HepG2 (cell line): Measurements from ENCODE around the gene NUBP1. TPM values are rescaled to one million over a fixed set of nuclear protein-coding genes. Genes with fewer than 3 reads are reported as not detected.

ENCODE experiments used
- ARNT ChIP-seq: fragments of 450-650 bp; IDR thresholded peaks from 2 replicates; pipeline ENCODE4 v1.6.1; 2017
- ATM ChIP-seq: fragments of 450-650 bp; IDR thresholded peaks from 2 replicates; pipeline ENCODE4 v1.7.1; 2017; ENCODE audit warnings: mild to moderate bottlenecking, borderline replicate concordance
- CHD4 ChIP-seq: fragments of 200-600 bp; sonication (generic); IDR thresholded peaks from 2 replicates; pipeline ENCODE4 v1.7.0; 2017; ENCODE audit warnings: mild to moderate bottlenecking, low read length, borderline replicate concordance
- ELF1 ChIP-seq: sonication (generic); formaldehyde crosslinking; IDR thresholded peaks from 2 replicates; pipeline ENCODE4 v1.4.0; 2020; ENCODE audit warnings: missing genetic modification reagents
- ELF4 ChIP-seq: sonication (generic); formaldehyde crosslinking; IDR thresholded peaks from 2 replicates; pipeline ENCODE4 v1.5.0; 2020; ENCODE audit warnings: missing genetic modification reagents, mild to moderate bottlenecking, moderate library complexity, borderline replicate concordance
- FUBP1 ChIP-seq: sonication (generic); formaldehyde crosslinking; IDR thresholded peaks from 2 replicates; pipeline ENCODE4 v1.5.1; 2020; ENCODE audit warnings: missing genetic modification reagents, mild to moderate bottlenecking, borderline replicate concordance
- JARID2 ChIP-seq: sonication (generic); formaldehyde crosslinking; IDR thresholded peaks from 2 replicates; pipeline ENCODE4 v1.8.1; 2023; ENCODE audit warnings: missing genetic modification reagents, inconsistent platforms; ENCODE audit not compliant: insufficient replicate concordance
- MED8 ChIP-seq: sonication (generic); formaldehyde crosslinking; IDR thresholded peaks from 2 replicates; pipeline ENCODE4 v1.8.1; 2023; ENCODE audit warnings: mild to moderate bottlenecking, missing genetic modification reagents; ENCODE audit not compliant: insufficient replicate concordance
- MYPOP ChIP-seq: sonication (generic); formaldehyde crosslinking; IDR thresholded peaks from 2 replicates; pipeline ENCODE4 v1.8.1; 2023; ENCODE audit warnings: mild to moderate bottlenecking, moderate library complexity, missing genetic modification reagents
- NCOA5 ChIP-seq: sonication (generic); formaldehyde crosslinking; IDR thresholded peaks from 2 replicates; pipeline ENCODE4 v1.4.0; 2020; ENCODE audit warnings: missing genetic modification reagents
- RAD51 ChIP-seq: fragments of 450-650 bp; IDR thresholded peaks from 2 replicates; pipeline ENCODE4 v1.6.1; 2016; ENCODE audit warnings: borderline replicate concordance
- RARG ChIP-seq: sonication (generic); formaldehyde crosslinking; IDR thresholded peaks from 2 replicates; pipeline ENCODE4 v1.4.0; 2020; ENCODE audit warnings: low read depth, mild to moderate bottlenecking, missing genetic modification reagents
- REXO4 ChIP-seq: sonication (generic); formaldehyde crosslinking; IDR thresholded peaks from 2 replicates; pipeline ENCODE4 v1.8.0; 2022; ENCODE audit warnings: missing genetic modification reagents, mild to moderate bottlenecking, borderline replicate concordance
- SOX5 ChIP-seq: IDR thresholded peaks from 2 replicates; pipeline ENCODE4 v1.6.1; 2016; ENCODE audit warnings: borderline replicate concordance
- SRSF1 ChIP-seq: fragments of 200-400 bp; formaldehyde crosslinking; optimal IDR thresholded peaks from 2 replicates; pipeline ENCODE3; 2017; ENCODE audit warnings: mild to moderate bottlenecking, low read depth, low read length, moderate library complexity
- ZMAT3 ChIP-seq: sonication (generic); formaldehyde crosslinking; conservative IDR thresholded peaks from 2 replicates; pipeline ENCODE4 v1.7.0; 2021; ENCODE audit warnings: missing genetic modification reagents
- ZNF224 ChIP-seq: sonication (generic); formaldehyde crosslinking; IDR thresholded peaks from 2 replicates; pipeline ENCODE4 v1.5.0; 2020; ENCODE audit warnings: mild to moderate bottlenecking, missing genetic modification reagents
- ZNF737 ChIP-seq: sonication (generic); formaldehyde crosslinking; IDR thresholded peaks from 2 replicates; pipeline ENCODE4 v1.5.0; 2020; ENCODE audit warnings: missing genetic modification reagents, mild to moderate bottlenecking, borderline replicate concordance
- ZNF746 ChIP-seq: sonication (generic); formaldehyde crosslinking; IDR thresholded peaks from 2 replicates; pipeline ENCODE4 v1.8.0; 2022; ENCODE audit warnings: mild to moderate bottlenecking, missing genetic modification reagents
- ZNF747 ChIP-seq: sonication (generic); formaldehyde crosslinking; IDR thresholded peaks from 2 replicates; pipeline ENCODE4 v1.8.1; 2023; ENCODE audit warnings: missing genetic modification reagents, mild to moderate bottlenecking, borderline replicate concordance
- ZNF761 ChIP-seq: sonication (generic); formaldehyde crosslinking; conservative IDR thresholded peaks from 2 replicates; pipeline ENCODE4 v1.4.0; 2020; ENCODE audit warnings: mild to moderate bottlenecking, missing genetic modification reagents
- ZNF839 ChIP-seq: sonication (generic); formaldehyde crosslinking; IDR thresholded peaks from 2 replicates; pipeline ENCODE4 v1.4.0; 2020; ENCODE audit warnings: missing genetic modification reagents, mild to moderate bottlenecking, borderline replicate concordance
- polyA plus RNA-seq, 8 experiments: library from polyadenylated mRNA; depleted of rRNA in 3 of 8; stranded (reverse) in 7 of 8; unstranded in 1 of 8; fragments of >200 nt; fragmentation: Illumina TruSeq in 4 of 8; extraction: Trizol in 4 of 8; gene quantifications; 2 replicates each; pipeline versions ENCODE4 v1.2.1 to v1.2.3, GENCODE V29; 2011 to 2016; ENCODE audit warnings: low read depth in 4 of 8, missing spikeins in 1 of 8, mixed read lengths in 1 of 8; ENCODE audit not compliant: insufficient read depth in 1 of 8
- total RNA-seq, 5 experiments: library from RNA; depleted of rRNA; stranded (reverse); fragments of >200 nt; fragmentation: Illumina TruSeq; extraction: Trizol; gene quantifications; 2 replicates each; pipeline ENCODE4 v1.2.3, GENCODE V29; 2016; ENCODE audit warnings: low read depth in 1 of 5
- TF ChIP-seq, protein P1 (sequence below): sonication (generic); formaldehyde crosslinking; IDR thresholded peaks from 2 replicates; pipeline ENCODE4 v1.4.0; 2020; ENCODE audit warnings: missing genetic modification reagents, borderline replicate concordance

Gene NUBP1
- total and polyA plus RNA-seq, 2 of the 13 experiments (the other 11 are each of a cell fraction or from before 2014, with no cell fraction given) = 53.5 to 70.4 TPM

GRCh38 chr16:10738231-10739077 is 5.2 kb upstream of the NUBP1 start (continued):
- TF ChIP-seq ATM = no peak
- peak; percentile 51; the same call in 1 of the 2 replicates for TF ChIP-seq ZNF746 (CRISPR knock-in tag)
- no peak for TF ChIP-seq MED8 (CRISPR knock-in tag)
- peak; percentile 61; the same call in 1 of the 2 replicates for TF ChIP-seq SOX5 (CRISPR knock-in tag)
- no peak for TF ChIP-seq RARG (CRISPR knock-in tag)
- TF ChIP-seq ZNF839 = no peak
- no peak for TF ChIP-seq RAD51
- TF ChIP-seq REXO4 (CRISPR knock-in tag) = no peak
- no peak for TF ChIP-seq ELF4
- no peak for TF ChIP-seq ZNF737
- no peak for TF ChIP-seq ELF1 (CRISPR knock-in tag)
- TF ChIP-seq NCOA5 = no peak
- TF ChIP-seq SRSF1 = no peak
- peak; percentile 91; the same call in 1 of the 2 replicates for TF ChIP-seq CHD4
- 0 out of 2 replicates have a peak, but pooled peaks have one; percentile 47 for TF ChIP-seq ZNF224 (CRISPR knock-in tag)
- TF ChIP-seq ZNF761 = no peak
- TF ChIP-seq ZMAT3 (CRISPR knock-in tag) = no peak; the same call in 1 of the 2 replicates
- TF ChIP-seq MYPOP = no peak
- TF ChIP-seq FUBP1 (CRISPR knock-in tag) = peak; percentile 77; the same call in 1 of the 2 replicates
- TF ChIP-seq ARNT = no peak
- TF ChIP-seq ZNF747 (CRISPR knock-in tag) = no peak; the same call in 1 of the 2 replicates
- TF ChIP-seq, protein P1, sequence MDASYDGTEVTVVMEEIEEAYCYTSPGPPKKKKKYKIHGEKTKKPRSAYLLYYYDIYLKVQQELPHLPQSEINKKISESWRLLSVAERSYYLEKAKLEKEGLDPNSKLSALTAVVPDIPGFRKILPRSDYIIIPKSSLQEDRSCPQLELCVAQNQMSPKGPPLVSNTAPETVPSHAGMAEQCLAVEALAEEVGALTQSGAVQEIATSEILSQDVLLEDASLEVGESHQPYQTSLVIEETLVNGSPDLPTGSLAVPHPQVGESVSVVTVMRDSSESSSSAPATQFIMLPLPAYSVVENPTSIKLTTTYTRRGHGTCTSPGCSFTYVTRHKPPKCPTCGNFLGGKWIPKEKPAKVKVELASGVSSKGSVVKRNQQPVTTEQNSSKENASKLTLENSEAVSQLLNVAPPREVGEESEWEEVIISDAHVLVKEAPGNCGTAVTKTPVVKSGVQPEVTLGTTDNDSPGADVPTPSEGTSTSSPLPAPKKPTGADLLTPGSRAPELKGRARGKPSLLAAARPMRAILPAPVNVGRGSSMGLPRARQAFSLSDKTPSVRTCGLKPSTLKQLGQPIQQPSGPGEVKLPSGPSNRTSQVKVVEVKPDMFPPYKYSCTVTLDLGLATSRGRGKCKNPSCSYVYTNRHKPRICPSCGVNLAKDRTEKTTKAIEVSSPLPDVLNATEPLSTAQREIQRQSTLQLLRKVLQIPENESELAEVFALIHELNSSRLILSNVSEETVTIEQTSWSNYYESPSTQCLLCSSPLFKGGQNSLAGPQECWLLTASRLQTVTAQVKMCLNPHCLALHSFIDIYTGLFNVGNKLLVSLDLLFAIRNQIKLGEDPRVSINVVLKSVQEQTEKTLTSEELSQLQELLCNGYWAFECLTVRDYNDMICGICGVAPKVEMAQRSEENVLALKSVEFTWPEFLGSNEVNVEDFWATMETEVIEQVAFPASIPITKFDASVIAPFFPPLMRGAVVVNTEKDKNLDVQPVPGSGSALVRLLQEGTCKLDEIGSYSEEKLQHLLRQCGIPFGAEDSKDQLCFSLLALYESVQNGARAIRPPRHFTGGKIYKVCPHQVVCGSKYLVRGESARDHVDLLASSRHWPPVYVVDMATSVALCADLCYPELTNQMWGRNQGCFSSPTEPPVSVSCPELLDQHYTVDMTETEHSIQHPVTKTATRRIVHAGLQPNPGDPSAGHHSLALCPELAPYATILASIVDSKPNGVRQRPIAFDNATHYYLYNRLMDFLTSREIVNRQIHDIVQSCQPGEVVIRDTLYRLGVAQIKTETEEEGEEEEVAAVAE (CRISPR knock-in tag) = no peak
- TF ChIP-seq JARID2 = no peak
